SK-MEL-5 (cell line): ENCODE measurements around the gene CFAP126. TPM values are rescaled to one million over a fixed set of nuclear protein-coding genes. Genes with fewer than 3 reads are reported as not detected.
"Not testable (repeated sequence)": the region's sequence is repeated elsewhere in the genome, so short reads cannot be mapped to it uniquely, and the experiment has no call there.

Source experiments
- DNase-seq: peaks from one replicate; pipeline ENCODE4 v3.0.0-alpha.2; 2016; ENCODE audit warnings: low read depth, low spot score
- in situ Hi-C: cut with HindIII; loops from 2 replicates; pipeline ENCODE4 v1.10.0; 2016; ENCODE audit warnings: low sequenced_read_pairs, high pct_unique_total_duplicates, low pct_unique_long_range_greater_than_20kb
- small RNA-seq, 2 experiments: library from RNA; depleted of rRNA; stranded (forward); fragments of <200 nt; gene quantifications; one replicate each; pipeline ENCODE3, GENCODE V24; 2014
- total RNA-seq: library from RNA; depleted of rRNA; stranded (reverse); fragments of >200 nt; shearing (Covaris generic); gene quantifications from 2 replicates; pipeline ENCODE4 v1.2.3, GENCODE V29; 2014; rRNA removed

Gene CFAP126
- total RNA-seq, 1 experiment from 2014 or later, result not detected

- DNase-seq, result no peak
- in situ Hi-C loops, result no loop called here
These were observed 34.5 kb downstream of the CFAP126 start for GRCh38 chr1:161333166-161333565.

- peak; percentile 50 for DNase-seq
- in situ Hi-C loops, result no loop called here
These were observed 37.3 kb downstream of the CFAP126 start for GRCh38 chr1:161330346-161330745.

GRCh38 chr1:161324020-161324419, 43.7 kb downstream of the CFAP126 start:
- DNase-seq, result no peak
- in situ Hi-C loops, result no loop called here

- DNase-seq, in situ Hi-C loops: not testable (repeated sequence)
These were observed 51.6 kb downstream of the CFAP126 start for GRCh38 chr1:161315841-161316674.

Small RNAs within 50 kb of the gene (small RNA-seq; reads per million reads assigned to genes)
- gene AL592295.2 (0 reads per million in 2 experiments), gene RNU6-481P (0 reads per million in 2 experiments)

Other genes starting within 250 kb of the CFAP126 start
- 84.1 and 92.3 TPM in 2 replicates for gene PFDN2, start 249.8 kb downstream of the CFAP126 start, total RNA-seq
- gene NIT1, start 249.8 kb downstream of the CFAP126 start, total RNA-seq, result 23.5 and 27.2 TPM in 2 replicates
- 18.8 and 22.8 TPM in 2 replicates for gene DEDD, start 235.2 kb downstream of the CFAP126 start, total RNA-seq
- 87.4 and 89.2 TPM in 2 replicates for gene UFC1, start 213.9 kb downstream of the CFAP126 start, total RNA-seq
- gene USP21, start 208.4 kb downstream of the CFAP126 start, total RNA-seq, result 4.0 and 4.7 TPM in 2 replicates
- 11.1 and 13.8 TPM in 2 replicates for gene PPOX, start 201.4 kb downstream of the CFAP126 start, total RNA-seq
- gene B4GALT3, start 190.4 kb downstream of the CFAP126 start, total RNA-seq, result 53.9 and 55.9 TPM in 2 replicates
- gene ADAMTS4, start 168.8 kb downstream of the CFAP126 start, total RNA-seq, result 0.03 TPM in 1 of 2 replicates, not detected in the other
- 134 and 147 TPM in 2 replicates for gene NDUFS2, start 165.5 kb downstream of the CFAP126 start, total RNA-seq
- gene FCER1G, start 152.6 kb downstream of the CFAP126 start, total RNA-seq, result 2.6 TPM in 1 of 2 replicates, not detected in the other
- not detected in 2 replicates for gene APOA2, start 144.2 kb downstream of the CFAP126 start, total RNA-seq
- 11.3 and 11.7 TPM in 2 replicates for gene TOMM40L, start 141.8 kb downstream of the CFAP126 start, total RNA-seq
- gene NR1I3, start 129.7 kb downstream of the CFAP126 start, total RNA-seq, result not detected in 2 replicates
- not detected in 2 replicates for gene PCP4L1, start 109.1 kb downstream of the CFAP126 start, total RNA-seq
- 3.4 and 3.6 TPM in 2 replicates for gene MPZ, start 57.9 kb downstream of the CFAP126 start, total RNA-seq
- gene SDHC, start 53.5 kb downstream of the CFAP126 start, total RNA-seq, result 36.6 and 53.0 TPM in 2 replicates
- 57.4 and 59.7 TPM in 2 replicates for gene FCGR2A, start 137.6 kb upstream of the CFAP126 start, total RNA-seq
- 4.2 and 4.8 TPM in 2 replicates for gene HSPA6, start 156.7 kb upstream of the CFAP126 start, total RNA-seq
- gene FCGR3A, start 181.9 kb upstream of the CFAP126 start, total RNA-seq, result not detected in 2 replicates